Right atrium auricular region (tissue), 2 donors: ENCODE data around the gene TPSD1. TPM values are rescaled to one million over a fixed set of nuclear protein-coding genes. Genes with fewer than 3 reads are reported as not detected.

Source experiments
- DNase-seq: peaks from one replicate; pipeline ENCODE4 v3.0.0-alpha.2; 2019; ENCODE audit warnings: low spot score
- H3K27ac ChIP-seq, 2 donors: fragments of 200-600 bp; sonication (generic); 1 replicate in 1 of 2; 2 replicates in 1 of 2; pipeline ENCODE4 v1.5.1; 2016 to 2019
- H3K27me3 ChIP-seq, 2 donors: fragments of 200-600 bp; sonication (generic); one replicate each; pipeline versions ENCODE4 v1.5.1 to v1.6.0; 2017 to 2019
- H3K36me3 ChIP-seq: fragments of 200-600 bp; sonication (generic); one replicate; pipeline ENCODE4 v1.5.1; 2016
- H3K4me1 ChIP-seq, 2 donors: fragments of 200-600 bp; sonication (generic); one replicate each; pipeline versions ENCODE4 v1.5.1 to v1.6.0; 2017 to 2019
- H3K4me3 ChIP-seq, 2 donors: fragments of 200-600 bp; sonication (generic); 1 replicate in 1 of 2; 2 replicates in 1 of 2; pipeline ENCODE4 v1.5.1; 2017 to 2019; ENCODE audit warnings: mild to moderate bottlenecking in 1 of 2, moderate library complexity in 1 of 2
- H3K9me3 ChIP-seq, 2 donors: fragments of 200-600 bp; sonication (generic); one replicate each; pipeline ENCODE4 v1.5.1; 2019
- total RNA-seq, 2 donors: library from RNA; depleted of rRNA; stranded (reverse); fragments of >200 nt; gene quantifications; one replicate each; pipeline ENCODE4 v1.1.0, GENCODE V29; 2016
- TF ChIP-seq, protein P1 (sequence below), 2 donors: fragments of 200-600 bp; sonication (generic); IDR thresholded peaks; one replicate each; pipeline ENCODE4 v1.5.1; 2019; ENCODE audit warnings: antibody characterized with exemption in 2 of 2

TPSD1 gene
- total RNA-seq, 2 donors from 2014 or later: 0.63 TPM; not detected in 1

DNA sequence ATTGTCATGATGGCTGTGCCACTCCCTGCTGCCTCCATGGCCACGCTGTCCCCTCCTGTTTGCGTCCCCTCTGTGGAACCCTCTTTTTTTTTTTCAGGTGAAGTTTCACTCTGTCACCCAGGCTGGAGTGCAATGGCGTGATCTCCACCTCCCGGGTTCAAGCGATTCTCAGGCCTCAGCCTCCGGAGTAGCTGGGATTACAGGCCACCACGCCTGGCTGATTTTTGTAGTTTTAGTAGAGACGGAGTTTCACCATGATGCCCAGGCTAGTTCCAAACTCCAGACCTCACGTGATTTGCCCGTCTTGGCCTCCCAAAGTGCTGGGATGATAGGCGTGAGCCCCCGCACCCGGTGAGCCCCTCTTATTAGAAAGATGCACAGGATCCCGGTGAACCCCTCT lies 42.5 kb downstream of the TPSD1 start:
- Histone ChIP-seq H3K27me3 (no peaks in the 10 kb centered on the region), H3K9me3 (no peaks in the 10 kb centered on the region), H3K4me1 (peaks cover 0 to 9% of the 10 kb centered on the region in 2 donors), H3K27ac (no peak overlapping the region), H3K36me3 (no peaks in the 10 kb centered on the region), H3K4me3 (no peak overlapping the region)
- DNase-seq: no peak
- TF ChIP-seq, protein P1, sequence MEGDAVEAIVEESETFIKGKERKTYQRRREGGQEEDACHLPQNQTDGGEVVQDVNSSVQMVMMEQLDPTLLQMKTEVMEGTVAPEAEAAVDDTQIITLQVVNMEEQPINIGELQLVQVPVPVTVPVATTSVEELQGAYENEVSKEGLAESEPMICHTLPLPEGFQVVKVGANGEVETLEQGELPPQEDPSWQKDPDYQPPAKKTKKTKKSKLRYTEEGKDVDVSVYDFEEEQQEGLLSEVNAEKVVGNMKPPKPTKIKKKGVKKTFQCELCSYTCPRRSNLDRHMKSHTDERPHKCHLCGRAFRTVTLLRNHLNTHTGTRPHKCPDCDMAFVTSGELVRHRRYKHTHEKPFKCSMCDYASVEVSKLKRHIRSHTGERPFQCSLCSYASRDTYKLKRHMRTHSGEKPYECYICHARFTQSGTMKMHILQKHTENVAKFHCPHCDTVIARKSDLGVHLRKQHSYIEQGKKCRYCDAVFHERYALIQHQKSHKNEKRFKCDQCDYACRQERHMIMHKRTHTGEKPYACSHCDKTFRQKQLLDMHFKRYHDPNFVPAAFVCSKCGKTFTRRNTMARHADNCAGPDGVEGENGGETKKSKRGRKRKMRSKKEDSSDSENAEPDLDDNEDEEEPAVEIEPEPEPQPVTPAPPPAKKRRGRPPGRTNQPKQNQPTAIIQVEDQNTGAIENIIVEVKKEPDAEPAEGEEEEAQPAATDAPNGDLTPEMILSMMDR (IDR thresholded peaks at IDR 0.05): no peak

DNA sequence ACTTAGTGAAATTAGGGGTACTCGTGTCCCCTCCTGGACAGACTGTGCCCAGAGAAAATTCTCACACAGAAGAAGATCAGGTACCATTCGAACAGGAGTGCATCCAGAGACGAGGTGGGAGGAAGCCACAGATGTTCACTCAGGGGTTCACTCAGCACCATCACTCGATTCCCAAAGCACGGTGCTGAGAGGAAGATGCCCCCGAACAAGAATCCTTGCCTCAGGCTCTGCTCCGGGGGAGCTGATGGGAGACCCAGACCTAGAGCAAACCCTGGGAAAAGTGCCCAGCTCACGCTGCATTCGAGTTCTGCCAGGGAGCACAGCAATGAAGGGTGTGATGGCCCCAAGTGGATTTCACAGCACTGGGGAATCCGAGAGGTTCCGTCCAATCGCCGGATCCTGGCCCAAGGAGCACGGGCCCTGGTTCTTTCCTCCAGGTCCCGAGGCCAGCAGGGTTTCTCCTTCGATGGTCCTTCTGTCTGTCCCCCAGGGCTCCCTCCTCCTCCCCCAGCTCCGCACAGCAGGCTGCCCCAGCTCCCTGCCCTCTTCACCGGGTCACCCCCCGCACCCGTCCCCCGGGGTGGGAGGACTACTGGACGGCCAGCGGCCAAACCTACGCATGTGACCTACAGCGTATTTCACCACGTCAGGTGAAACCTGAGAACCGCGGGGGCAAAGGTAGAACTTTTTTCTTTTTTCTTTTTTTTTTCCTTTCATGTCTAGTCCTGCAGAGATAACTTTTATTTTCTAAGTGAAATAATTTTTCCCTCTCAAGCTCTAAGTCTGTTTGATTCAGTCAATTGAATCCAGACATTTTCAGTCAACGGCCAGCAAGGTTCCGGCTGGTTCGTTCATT lies 43.4 kb downstream of the TPSD1 start:
- no peak overlapping the region for H3K4me3 ChIP-seq
- H3K27me3 ChIP-seq: no peaks in the 10 kb centered on the region
- H3K4me1 ChIP-seq: peaks cover 0 to 9% of the 10 kb centered on the region in 2 donors
- TF ChIP-seq, protein P1 (IDR thresholded peaks at IDR 0.05): no peak
- H3K36me3 ChIP-seq: no peaks in the 10 kb centered on the region
- H3K27ac ChIP-seq: no peak overlapping the region
- no peak for DNase-seq
- no peaks in the 10 kb centered on the region for H3K9me3 ChIP-seq

DNA sequence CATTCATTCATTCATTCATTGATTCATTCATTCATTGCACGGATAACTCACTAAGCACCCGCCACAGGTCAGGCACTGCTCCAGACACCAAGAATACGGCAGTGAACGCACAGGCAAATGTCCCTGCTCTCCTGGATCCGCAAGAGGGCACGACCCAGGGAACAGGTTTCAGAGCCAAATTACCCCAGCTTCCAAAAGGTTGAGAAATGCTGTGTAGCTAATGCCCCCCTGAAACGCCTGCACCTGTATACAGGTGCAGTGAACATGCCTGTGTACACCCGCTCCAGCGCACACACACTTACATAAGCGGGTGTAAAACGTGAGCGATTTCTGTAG lies 44.0 kb downstream of the TPSD1 start:
- H3K27ac ChIP-seq: no peak overlapping the region
- no peak for DNase-seq
- no peaks in the 10 kb centered on the region for H3K9me3 ChIP-seq
- H3K4me1 ChIP-seq: peaks cover 0 to 9% of the 10 kb centered on the region in 2 donors
- no peak overlapping the region for H3K4me3 ChIP-seq
- TF ChIP-seq, protein P1 (IDR thresholded peaks at IDR 0.05): no peak
- no peaks in the 10 kb centered on the region for H3K27me3 ChIP-seq
- no peaks in the 10 kb centered on the region for H3K36me3 ChIP-seq

DNA sequence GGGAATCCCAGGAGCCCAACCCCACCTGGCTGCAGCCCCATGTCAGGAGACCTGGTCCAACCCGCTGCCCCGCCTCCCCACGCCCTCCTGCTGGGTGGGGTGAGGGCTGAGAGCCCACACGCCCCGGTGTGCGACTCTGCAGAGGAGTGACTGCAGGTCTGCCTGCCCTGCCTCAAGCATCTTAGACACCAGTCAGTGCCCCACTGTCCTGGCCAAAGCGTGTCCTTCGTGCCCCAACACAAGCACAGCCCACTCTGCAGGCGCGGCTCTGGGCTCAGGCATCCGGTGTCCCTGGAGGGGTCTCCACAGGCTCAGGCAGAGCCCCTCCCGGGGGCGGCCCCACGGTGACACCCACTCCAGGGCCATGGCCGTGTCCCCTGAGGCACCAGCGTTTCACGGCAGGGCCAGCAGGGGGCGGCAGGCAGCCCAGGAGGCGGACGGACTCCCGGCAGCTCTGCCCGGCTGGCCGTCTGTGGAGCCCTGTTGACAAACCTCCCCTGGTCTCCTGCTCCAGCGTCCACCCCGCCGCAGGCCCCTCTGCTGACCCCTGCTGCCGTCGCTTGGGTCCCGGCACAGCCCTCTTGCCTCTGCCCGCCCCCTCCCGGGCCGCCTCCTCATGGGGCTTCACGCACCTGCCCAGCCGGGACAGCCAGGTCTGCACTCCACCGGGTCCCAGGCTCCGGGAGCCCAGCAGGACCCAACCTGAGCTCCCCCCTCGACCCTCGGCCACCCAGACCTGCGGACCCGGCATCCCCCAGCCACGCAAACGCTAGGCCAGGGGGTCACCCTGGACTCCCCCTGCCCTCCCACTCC lies 45.0 kb downstream of the TPSD1 start:
- DNase-seq: peak; percentile 62
- H3K4me3 ChIP-seq: peak overlapping the region in 1 of 2 donors; percentile 25
- H3K9me3 ChIP-seq: no peaks in the 10 kb centered on the region
- no peaks in the 10 kb centered on the region for H3K36me3 ChIP-seq
- H3K27me3 ChIP-seq: no peaks in the 10 kb centered on the region
- no peak overlapping the region for H3K27ac ChIP-seq
- TF ChIP-seq, protein P1 (IDR thresholded peaks at IDR 0.05): peak; percentile 71 to 88
- H3K4me1 ChIP-seq: peaks cover 0 to 9% of the 10 kb centered on the region in 2 donors

DNA sequence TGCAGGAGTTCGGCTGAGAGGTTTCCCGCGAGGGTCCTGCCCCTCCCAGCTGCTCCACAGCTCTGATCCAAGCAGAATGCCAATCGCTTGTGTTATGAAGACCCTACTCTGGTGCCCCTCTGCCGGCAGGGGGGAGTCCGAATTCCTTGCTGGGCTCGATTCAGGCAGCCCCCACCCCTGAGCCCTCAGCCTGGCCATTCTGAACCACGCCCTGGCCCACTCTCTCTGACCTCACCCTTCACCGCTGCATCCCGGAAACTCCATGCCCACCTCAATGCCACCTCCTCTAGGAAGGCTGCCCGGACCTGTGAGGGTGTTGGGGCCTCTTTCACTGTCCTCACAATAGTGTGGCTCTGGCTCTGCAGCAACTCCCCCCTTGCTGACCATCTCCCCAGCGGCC lies 45.7 kb downstream of the TPSD1 start:
- DNase-seq: no peak
- TF ChIP-seq, protein P1 (IDR thresholded peaks at IDR 0.05): no peak
- Histone ChIP-seq H3K9me3 (no peaks in the 10 kb centered on the region), H3K36me3 (no peaks in the 10 kb centered on the region), H3K27me3 (no peaks in the 10 kb centered on the region), H3K4me3 (no peak overlapping the region), H3K4me1 (peaks cover 0 to 9% of the 10 kb centered on the region in 2 donors), H3K27ac (no peak overlapping the region)
